H1 (cell line): Measurements from ENCODE around the gene FAM83G. TPM values are rescaled to one million over a fixed set of nuclear protein-coding genes. Genes with fewer than 3 reads are reported as not detected.

Experiments used
- ATF2 ChIP-seq: IDR thresholded peaks from 2 replicates; pipeline ENCODE4 v1.6.1; 2012; ENCODE audit warnings: low read length, inconsistent platforms
- POLR2A ChIP-seq, 2 experiments: IDR thresholded peaks; 1 replicate in 1 of 2; 2 replicates in 1 of 2; pipeline ENCODE4 v1.6.1; 2011; ENCODE audit warnings: low read depth in 2 of 2, low read length in 2 of 2, mild to moderate bottlenecking in 2 of 2; ENCODE audit errors: control extremely low read depth in 1 of 2
- polyA plus RNA-seq, 7 experiments: library from polyadenylated mRNA; depleted of rRNA in 3 of 7; stranded (reverse) in 5 of 7; unstranded in 2 of 7; fragments of >200 nt in 5 of 7; fragments of 200-250 nt in 2 of 7; gene quantifications; 1 replicate in 5 of 7; 2 replicates in 1 of 7; 4 replicates in 1 of 7; pipeline versions ENCODE4 v1.2.1 to v1.2.3, GENCODE V29; 2011 to 2013; ENCODE audit warnings: missing spikeins in 2 of 7, mixed read lengths in 2 of 7
- total RNA-seq: library from RNA; stranded (reverse); fragmentation: NEBNext Ultra II Directional; extraction: Animal tissue kit (Norgen Biotek cat#: 25700); gene quantifications from 2 replicates; pipeline ENCODE4 v1.2.1, GENCODE V29; 2021
- TF ChIP-seq, protein P1 (sequence below): fragments of 300-600 bp; sonication (generic); IDR thresholded peaks from 2 replicates; pipeline ENCODE4 v1.7.1; 2012; ENCODE audit warnings: low read length, moderate library complexity, mild to moderate bottlenecking, inconsistent platforms; ENCODE audit not compliant: insufficient replicate concordance

FAM83G gene
- total and polyA plus RNA-seq, 2 of the 8 experiments (the other 6 are each of a cell fraction or from before 2014, with no cell fraction given) = 15.4 to 29.0 TPM

DNA sequence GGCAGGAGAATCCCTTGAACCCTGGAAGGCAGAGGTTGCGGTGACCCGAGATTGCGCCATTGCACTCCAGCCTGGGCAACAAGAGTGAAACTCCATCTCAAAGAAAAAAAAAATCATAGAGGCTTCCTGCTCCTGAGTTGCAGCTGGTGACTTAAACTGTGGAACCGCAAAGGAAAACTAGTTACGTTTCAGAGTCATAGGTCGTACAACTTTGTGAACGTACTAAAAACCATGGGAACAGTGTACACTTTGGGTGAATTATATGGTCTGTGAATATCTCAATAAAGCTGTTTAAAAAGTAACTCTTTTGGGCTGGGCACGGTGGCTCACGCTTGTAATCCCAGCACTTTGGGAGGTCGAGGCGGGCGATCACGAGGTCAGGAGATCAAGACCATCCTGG lies 29.0 kb downstream of the FAM83G start (continued):
- TF ChIP-seq, protein P1, sequence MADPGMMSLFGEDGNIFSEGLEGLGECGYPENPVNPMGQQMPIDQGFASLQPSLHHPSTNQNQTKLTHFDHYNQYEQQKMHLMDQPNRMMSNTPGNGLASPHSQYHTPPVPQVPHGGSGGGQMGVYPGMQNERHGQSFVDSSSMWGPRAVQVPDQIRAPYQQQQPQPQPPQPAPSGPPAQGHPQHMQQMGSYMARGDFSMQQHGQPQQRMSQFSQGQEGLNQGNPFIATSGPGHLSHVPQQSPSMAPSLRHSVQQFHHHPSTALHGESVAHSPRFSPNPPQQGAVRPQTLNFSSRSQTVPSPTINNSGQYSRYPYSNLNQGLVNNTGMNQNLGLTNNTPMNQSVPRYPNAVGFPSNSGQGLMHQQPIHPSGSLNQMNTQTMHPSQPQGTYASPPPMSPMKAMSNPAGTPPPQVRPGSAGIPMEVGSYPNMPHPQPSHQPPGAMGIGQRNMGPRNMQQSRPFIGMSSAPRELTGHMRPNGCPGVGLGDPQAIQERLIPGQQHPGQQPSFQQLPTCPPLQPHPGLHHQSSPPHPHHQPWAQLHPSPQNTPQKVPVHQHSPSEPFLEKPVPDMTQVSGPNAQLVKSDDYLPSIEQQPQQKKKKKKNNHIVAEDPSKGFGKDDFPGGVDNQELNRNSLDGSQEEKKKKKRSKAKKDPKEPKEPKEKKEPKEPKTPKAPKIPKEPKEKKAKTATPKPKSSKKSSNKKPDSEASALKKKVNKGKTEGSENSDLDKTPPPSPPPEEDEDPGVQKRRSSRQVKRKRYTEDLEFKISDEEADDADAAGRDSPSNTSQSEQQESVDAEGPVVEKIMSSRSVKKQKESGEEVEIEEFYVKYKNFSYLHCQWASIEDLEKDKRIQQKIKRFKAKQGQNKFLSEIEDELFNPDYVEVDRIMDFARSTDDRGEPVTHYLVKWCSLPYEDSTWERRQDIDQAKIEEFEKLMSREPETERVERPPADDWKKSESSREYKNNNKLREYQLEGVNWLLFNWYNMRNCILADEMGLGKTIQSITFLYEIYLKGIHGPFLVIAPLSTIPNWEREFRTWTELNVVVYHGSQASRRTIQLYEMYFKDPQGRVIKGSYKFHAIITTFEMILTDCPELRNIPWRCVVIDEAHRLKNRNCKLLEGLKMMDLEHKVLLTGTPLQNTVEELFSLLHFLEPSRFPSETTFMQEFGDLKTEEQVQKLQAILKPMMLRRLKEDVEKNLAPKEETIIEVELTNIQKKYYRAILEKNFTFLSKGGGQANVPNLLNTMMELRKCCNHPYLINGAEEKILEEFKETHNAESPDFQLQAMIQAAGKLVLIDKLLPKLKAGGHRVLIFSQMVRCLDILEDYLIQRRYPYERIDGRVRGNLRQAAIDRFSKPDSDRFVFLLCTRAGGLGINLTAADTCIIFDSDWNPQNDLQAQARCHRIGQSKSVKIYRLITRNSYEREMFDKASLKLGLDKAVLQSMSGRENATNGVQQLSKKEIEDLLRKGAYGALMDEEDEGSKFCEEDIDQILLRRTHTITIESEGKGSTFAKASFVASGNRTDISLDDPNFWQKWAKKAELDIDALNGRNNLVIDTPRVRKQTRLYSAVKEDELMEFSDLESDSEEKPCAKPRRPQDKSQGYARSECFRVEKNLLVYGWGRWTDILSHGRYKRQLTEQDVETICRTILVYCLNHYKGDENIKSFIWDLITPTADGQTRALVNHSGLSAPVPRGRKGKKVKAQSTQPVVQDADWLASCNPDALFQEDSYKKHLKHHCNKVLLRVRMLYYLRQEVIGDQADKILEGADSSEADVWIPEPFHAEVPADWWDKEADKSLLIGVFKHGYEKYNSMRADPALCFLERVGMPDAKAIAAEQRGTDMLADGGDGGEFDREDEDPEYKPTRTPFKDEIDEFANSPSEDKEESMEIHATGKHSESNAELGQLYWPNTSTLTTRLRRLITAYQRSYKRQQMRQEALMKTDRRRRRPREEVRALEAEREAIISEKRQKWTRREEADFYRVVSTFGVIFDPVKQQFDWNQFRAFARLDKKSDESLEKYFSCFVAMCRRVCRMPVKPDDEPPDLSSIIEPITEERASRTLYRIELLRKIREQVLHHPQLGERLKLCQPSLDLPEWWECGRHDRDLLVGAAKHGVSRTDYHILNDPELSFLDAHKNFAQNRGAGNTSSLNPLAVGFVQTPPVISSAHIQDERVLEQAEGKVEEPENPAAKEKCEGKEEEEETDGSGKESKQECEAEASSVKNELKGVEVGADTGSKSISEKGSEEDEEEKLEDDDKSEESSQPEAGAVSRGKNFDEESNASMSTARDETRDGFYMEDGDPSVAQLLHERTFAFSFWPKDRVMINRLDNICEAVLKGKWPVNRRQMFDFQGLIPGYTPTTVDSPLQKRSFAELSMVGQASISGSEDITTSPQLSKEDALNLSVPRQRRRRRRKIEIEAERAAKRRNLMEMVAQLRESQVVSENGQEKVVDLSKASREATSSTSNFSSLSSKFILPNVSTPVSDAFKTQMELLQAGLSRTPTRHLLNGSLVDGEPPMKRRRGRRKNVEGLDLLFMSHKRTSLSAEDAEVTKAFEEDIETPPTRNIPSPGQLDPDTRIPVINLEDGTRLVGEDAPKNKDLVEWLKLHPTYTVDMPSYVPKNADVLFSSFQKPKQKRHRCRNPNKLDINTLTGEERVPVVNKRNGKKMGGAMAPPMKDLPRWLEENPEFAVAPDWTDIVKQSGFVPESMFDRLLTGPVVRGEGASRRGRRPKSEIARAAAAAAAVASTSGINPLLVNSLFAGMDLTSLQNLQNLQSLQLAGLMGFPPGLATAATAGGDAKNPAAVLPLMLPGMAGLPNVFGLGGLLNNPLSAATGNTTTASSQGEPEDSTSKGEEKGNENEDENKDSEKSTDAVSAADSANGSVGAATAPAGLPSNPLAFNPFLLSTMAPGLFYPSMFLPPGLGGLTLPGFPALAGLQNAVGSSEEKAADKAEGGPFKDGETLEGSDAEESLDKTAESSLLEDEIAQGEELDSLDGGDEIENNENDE = no peak
- no peak for TF ChIP-seq POLR2A (IDR thresholded peaks at IDR 0.05; ENCODE audit: control extremely low read depth in 1 of 2, low read depth in 2 of 2, low read length in 2 of 2)
- TF ChIP-seq ATF2 = no peak
